GM12878 (cell line): ENCODE data around the gene SMARCC1. TPM values are rescaled to one million over a fixed set of nuclear protein-coding genes. Genes with fewer than 3 reads are reported as not detected.

Source experiments
- ATAC-seq: fragments of 200-7000 bp; cut with Tn5 transposase; 3 replicates; pipeline ENCODE4 v1.9.1; 2020; ENCODE audit warnings: mild to moderate bottlenecking, moderate library complexity
- BruUV-seq: library from RNA; stranded (reverse); fragments of 400-500 nt; replicated peaks from 2 replicates; lab custom pipeline; 2021; lab: Mats Ljungman, UMichigan
- CTCF ChIA-PET: fragments of 300-600 bp; sonication (Branson Sonifier 250); formaldehyde crosslinking; extraction: SDS; loops from one replicate; lab custom pipeline; 2021; ENCODE audit warnings: inconsistent platforms; lab: Yijun Ruan, JAX
- POLR2A ChIA-PET: fragments of 350-600 bp; formaldehyde crosslinking; extraction: SDS; loops from one replicate; lab custom pipeline; 2021; ENCODE audit warnings: inconsistent platforms; lab: Charles Lee
- RAD21 ChIA-PET: fragments of 300-600 bp; sonication (Branson Sonifier 250); formaldehyde crosslinking; loops from one replicate; lab custom pipeline; 2023; ENCODE audit warnings: antibody characterized with exemption; ENCODE audit not compliant: unreplicated experiment; lab: Charles Lee
- SMC1A ChIA-PET: fragments of 300-600 bp; sonication (Branson Sonifier 250); formaldehyde crosslinking; loops from one replicate; lab custom pipeline; 2023; ENCODE audit not compliant: unreplicated experiment, uncharacterized antibody; lab: Charles Lee
- DNase-seq: peaks from one replicate; pipeline ENCODE4 v3.0.0-alpha.2; 2011; ENCODE audit warnings: low read depth, low spot score
- FAIRE-seq: peaks from 3 replicates; lab custom pipeline; 2011; peaks lifted over from hg19 to GRCh38; lab: Jason Lieb, UNC
- H2AFZ ChIP-seq: 2 replicates; pipeline ENCODE4 v1.6.0; 2011; ENCODE audit warnings: low read depth, low read length, control low read depth; ENCODE audit not compliant: control insufficient read depth
- H3K27ac ChIP-seq: 2 replicates; pipeline ENCODE4 v1.5.1; 2011; ENCODE audit warnings: control low read depth; ENCODE audit not compliant: control insufficient read depth, insufficient read depth
- H3K27me3 ChIP-seq, 2 experiments: replicated peaks in 1 of 2; 2 replicates each; pipeline versions ENCODE4 v1.6.0 to v1.6.1; 2011; ENCODE audit warnings: low read length in 1 of 2; ENCODE audit not compliant: control insufficient read depth in 2 of 2, insufficient read depth in 2 of 2
- H3K36me3 ChIP-seq, 2 experiments: 2 replicates each; pipeline ENCODE4 v1.5.1; 2011; ENCODE audit warnings: low read length in 1 of 2; ENCODE audit not compliant: control insufficient read depth in 2 of 2, insufficient read depth in 2 of 2
- H3K4me1 ChIP-seq: 2 replicates; pipeline ENCODE4 v1.6.1; 2011; ENCODE audit warnings: mild to moderate bottlenecking, low read length, moderate library complexity, mixed read lengths; ENCODE audit not compliant: control insufficient read depth, insufficient read depth
- H3K4me2 ChIP-seq: 2 replicates; pipeline ENCODE4 v1.6.0; 2011; ENCODE audit warnings: control low read depth; ENCODE audit not compliant: control insufficient read depth, insufficient read depth
- H3K4me3 ChIP-seq: fragments of 200-600 bp; sonication (generic); 2 replicates; pipeline ENCODE4 v1.5.1; 2016
- H3K79me2 ChIP-seq: 2 replicates; pipeline ENCODE4 v1.6.0; 2011; ENCODE audit warnings: low read length; ENCODE audit not compliant: control insufficient read depth, insufficient read depth
- H3K9ac ChIP-seq: 2 replicates; pipeline ENCODE4 v1.8.0; 2011; ENCODE audit warnings: low read length, control low read depth, mixed read lengths; ENCODE audit not compliant: control insufficient read depth, insufficient read depth
- H3K9me3 ChIP-seq: replicated peaks from 3 replicates; pipeline ENCODE4 v1.5.1; 2011; ENCODE audit warnings: mild to moderate bottlenecking, low read length; ENCODE audit not compliant: control insufficient read depth, insufficient read depth
- H4K20me1 ChIP-seq: 2 replicates; pipeline ENCODE4 v1.6.0; 2011; ENCODE audit not compliant: control insufficient read depth, insufficient read depth
- CUX1 ChIP-seq: IDR thresholded peaks from 2 replicates; pipeline ENCODE4 v1.6.1; 2012; ENCODE audit warnings: improper control_type of control experiment, low read depth, low read length; ENCODE audit not compliant: insufficient replicate concordance
- ELK1 ChIP-seq: IDR thresholded peaks from 2 replicates; pipeline ENCODE4 v1.6.1; 2012; ENCODE audit warnings: low read depth, low read length, improper control_type of control experiment
- HDGF ChIP-seq: fragments of 450-650 bp; IDR thresholded peaks from 2 replicates; pipeline ENCODE4 v1.6.1; 2016; ENCODE audit warnings: antibody characterized with exemption
- LARP7 ChIP-seq: fragments of 450-650 bp; IDR thresholded peaks from 2 replicates; pipeline ENCODE4 v1.6.1; 2017; ENCODE audit warnings: mild to moderate bottlenecking
- MAX ChIP-seq: IDR thresholded peaks from 2 replicates; pipeline ENCODE4 v1.6.1; 2012; ENCODE audit warnings: low read depth, low read length, improper control_type of control experiment
- MTA3 ChIP-seq: IDR thresholded peaks from 2 replicates; pipeline ENCODE4 v1.6.1; 2012; ENCODE audit warnings: low read length, inconsistent platforms, borderline replicate concordance
- PML ChIP-seq: IDR thresholded peaks from 2 replicates; pipeline ENCODE4 v1.6.1; 2012; ENCODE audit warnings: low read length, inconsistent platforms
- POLR2AphosphoS5 ChIP-seq: IDR thresholded peaks from 2 replicates; pipeline ENCODE4 v1.6.1; 2011; ENCODE audit warnings: mild to moderate bottlenecking, low read length, inconsistent platforms
- RAD51 ChIP-seq: fragments of 450-650 bp; IDR thresholded peaks from 2 replicates; pipeline ENCODE4 v1.6.1; 2016; ENCODE audit warnings: moderate library complexity, mild to moderate bottlenecking, inconsistent platforms
- SMARCA5 ChIP-seq: fragments of 450-650 bp; IDR thresholded peaks from 2 replicates; pipeline ENCODE4 v1.6.1; 2017; ENCODE audit warnings: mild to moderate bottlenecking
- SUZ12 ChIP-seq: fragments of 200-600 bp; sonication (generic); IDR thresholded peaks from one replicate; pipeline ENCODE4 v1.6.1; 2018; ENCODE audit warnings: antibody characterized with exemption, mild to moderate bottlenecking; ENCODE audit not compliant: unreplicated experiment
- WRNIP1 ChIP-seq: IDR thresholded peaks from 2 replicates; pipeline ENCODE4 v1.6.1; 2011; ENCODE audit warnings: low read depth, low read length, improper control_type of control experiment, borderline replicate concordance
- ZNF687 ChIP-seq: fragments of 450-650 bp; IDR thresholded peaks from 2 replicates; pipeline ENCODE4 v1.6.1; 2017; ENCODE audit warnings: mild to moderate bottlenecking, moderate library complexity
- WGBS: methylation state at CpG from one replicate; pipeline ENCODE4 v1.1.6; 2016; ENCODE audit warnings: low lambda C conversion rate; ENCODE audit not compliant: insufficient replicate concordance, insufficient coverage; ENCODE audit errors: missing lambda C conversion rate; 5-methylcytosine and 5-hydroxymethylcytosine counted together
- in situ Hi-C: fragments of 300-500 bp; cut with MboI; formaldehyde crosslinking; loops from 9 replicates; pipeline ENCODE4 v1.14.3; 2018; ENCODE audit warnings: mixed read lengths
- intact Hi-C: fragments of 100-400 bp; cut with micrococcal nuclease; formaldehyde crosslinking; loops from one replicate; pipeline ENCODE4 v1.14.2; 2022; ENCODE audit not compliant: unreplicated experiment
- polyA plus RNA-seq, 11 experiments: library from polyadenylated mRNA; depleted of rRNA in 4 of 11; unstranded in 6 of 11; stranded (reverse) in 5 of 11; fragments of >200 nt; fragmentation: Nextera tagmentation in 4 of 11; fragmentation: Illumina TruSeq in 1 of 11; extraction: Ambion mirVana in 4 of 11; extraction: Trizol in 1 of 11; gene quantifications; 1 replicate in 1 of 11; 2 replicates in 10 of 11; pipeline versions ENCODE4 v1.2.1 to v1.2.3, GENCODE V29; 2011 to 2016; ENCODE audit warnings: inconsistent platforms in 2 of 11, missing spikeins in 2 of 11, low read depth in 1 of 11
- total RNA-seq, 4 experiments: library from RNA; depleted of rRNA in 3 of 4; stranded (reverse); fragments of >200 nt in 3 of 4; fragmentation: Illumina TruSeq in 1 of 4; extraction: Trizol in 1 of 4; gene quantifications; 2 replicates each; pipeline versions ENCODE4 v1.2.1 to v1.2.3, GENCODE V29; 2013 to 2021

Gene SMARCC1
- total and polyA plus RNA-seq, 10 of the 15 experiments (the other 5 are each of a cell fraction or from before 2014, with no cell fraction given) = 26.6 to 147 (median 57.1) TPM

GRCh38 chr3:47803480-47804025, 21.9 kb upstream of the SMARCC1 start:
- peak overlapping the region; percentile 74 for H3K27ac ChIP-seq
- H3K79me2 ChIP-seq = peaks cover 13% of the 10 kb centered on the region
- H3K9ac ChIP-seq = peak overlapping the region; percentile 72
- H3K4me1 ChIP-seq = peaks cover 11% of the 10 kb centered on the region
- peak overlapping the region; percentile 77 for H3K4me2 ChIP-seq
- ChIA-PET RAD21 (no interaction called here), CTCF (interaction anchor here (0.9 to 1.9 kb wide), 5 partner anchors 13 to 383 kb away, joined by 3 to 15 read pairs (median 4); no protein-coding TSS in a partner anchor), SMC1A (interaction anchor here (1.7 to 2.5 kb wide), 2 partner anchors 13 to 21 kb away, joined by 6 to 9 read pairs; no protein-coding TSS in a partner anchor), POLR2A (interaction anchor here (0.6 kb wide), 1 partner anchor 36 kb away, joined by 3 read pairs; no protein-coding TSS in a partner anchor)
- no peaks in the 10 kb centered on the region for H4K20me1 ChIP-seq
- no TSS peak for BruUV-seq
- 2% methylated on average over 20 of the region's 20 CpGs for WGBS
- peak overlapping the region; percentile 92 for H3K4me3 ChIP-seq
- no peak for DNase-seq
- H3K36me3 ChIP-seq = no peaks in the 10 kb centered on the region
- no peak for FAIRE-seq
- no peaks in the 10 kb centered on the region for H3K27me3 ChIP-seq
- intact Hi-C loops = loop anchor here (5.0 kb wide), 1 partner anchor 291 kb away; the partner anchor contains the start of gene ELP6
- H3K9me3 ChIP-seq = no peaks in the 10 kb centered on the region; the same call in 2 of the 3 replicates
- ATAC-seq = no peak; the same call in 2 of the 3 replicates
- H2AFZ ChIP-seq = peak overlapping the region; percentile 96
- in situ Hi-C loops = no loop called here
- TF ChIP-seq PML (no peak), POLR2AphosphoS5 (no peak), ZNF687 (no peak), RAD51 (no peak), HDGF (0 out of 2 replicates have a peak, but pooled peaks have one; percentile 14), SUZ12 (no peak), MTA3 (peak; percentile 32; the same call in 1 of the 2 replicates), SMARCA5 (0 out of 2 replicates have a peak, but pooled peaks have one; percentile 4), WRNIP1 (no peak), LARP7 (0 out of 2 replicates have a peak, but pooled peaks have one; percentile 49), ELK1 (no peak), MAX (no peak), CUX1 (no peak)
